ENCODE measurements around the gene CLRN2.

Gene CLRN2

GRCh38 chr4:17554568-17554967 lies 39.6 kb downstream of the CLRN2 start:
- no peak for DNase-seq (ENCODE audit: low read depth)

GRCh38 chr4:17556498-17556897 lies 41.5 kb downstream of the CLRN2 start:
- no peak for DNase-seq (ENCODE audit: low read depth)
- no peak for TF ChIP-seq CTCF (IDR thresholded peaks at IDR 0.05; ENCODE audit: control insufficient read depth, extremely low read depth, insufficient read depth)
- no peak overlapping the region for H3K4me3 ChIP-seq (ENCODE audit: low read depth, low read length)

More at GRCh38 chr4:17554568-17554967, 39.6 kb downstream of the CLRN2 start:
- no peak overlapping the region for H3K4me3 ChIP-seq (ENCODE audit: low read depth, low read length)
- no peak for TF ChIP-seq CTCF (IDR thresholded peaks at IDR 0.05; ENCODE audit: control insufficient read depth, extremely low read depth, insufficient read depth)

DNA sequence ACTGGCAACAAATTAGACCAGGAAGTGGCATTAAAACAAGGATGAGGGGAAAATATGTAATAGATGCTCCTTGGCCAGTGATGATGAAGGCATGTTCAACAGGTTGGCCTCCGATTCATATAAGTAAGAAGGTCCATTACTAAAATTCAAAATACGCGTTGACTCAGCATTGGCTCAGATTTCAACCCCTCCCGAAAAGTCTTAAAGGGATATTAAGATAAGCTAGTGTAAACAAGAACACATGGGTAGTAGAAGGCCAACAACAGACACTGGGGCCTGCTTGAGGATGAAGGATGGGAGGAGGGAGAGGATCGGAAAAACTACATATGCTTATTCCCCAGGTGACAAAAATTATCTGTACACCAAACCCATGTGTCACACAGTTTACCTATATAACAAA lies 42.9 kb downstream of the CLRN2 start:
- no peak for TF ChIP-seq CTCF (IDR thresholded peaks at IDR 0.05; ENCODE audit: control insufficient read depth, extremely low read depth, insufficient read depth)
- DNase-seq (ENCODE audit: low read depth), result no peak
- no peak overlapping the region for H3K4me3 ChIP-seq (ENCODE audit: low read depth, low read length)

DNA sequence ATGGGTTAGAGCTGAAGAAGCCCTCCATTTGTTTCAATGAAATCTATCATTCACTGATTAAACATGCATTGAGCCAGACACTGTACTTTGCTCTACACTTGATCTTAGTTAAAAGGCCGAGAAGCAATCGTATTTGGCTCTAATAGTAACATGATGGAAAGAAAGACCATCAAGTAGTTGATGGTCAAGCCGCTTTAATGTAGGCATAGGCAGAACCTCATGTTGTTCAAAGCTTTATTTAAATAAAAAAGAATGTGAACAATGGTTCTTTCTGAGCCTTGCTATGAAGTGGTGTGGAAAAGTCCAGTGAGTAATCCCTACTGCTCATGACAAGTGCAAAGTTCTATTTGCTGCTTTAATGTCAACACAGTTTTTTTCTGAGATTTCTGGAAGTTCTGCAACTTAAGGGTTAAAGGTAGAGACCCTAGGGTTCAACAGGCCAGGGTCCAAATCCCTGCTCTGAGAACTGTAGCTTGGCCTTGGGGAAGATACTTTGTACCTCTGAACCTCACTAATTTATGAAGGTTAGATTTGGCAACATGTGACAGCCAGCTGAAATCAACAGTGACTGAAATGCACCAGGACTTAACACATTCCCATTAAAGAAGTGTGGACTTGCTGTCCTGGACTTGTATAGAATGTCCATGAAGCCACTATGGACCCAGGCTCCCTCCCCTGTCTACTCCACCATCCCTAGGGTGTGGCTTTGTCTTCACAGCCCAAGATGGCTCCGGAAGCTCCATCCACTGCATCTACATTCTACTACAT lies 44.2 kb downstream of the CLRN2 start:
- no peak overlapping the region for H3K4me3 ChIP-seq (ENCODE audit: low read depth, low read length)
- TF ChIP-seq CTCF (IDR thresholded peaks at IDR 0.05; ENCODE audit: control insufficient read depth, extremely low read depth, insufficient read depth), result no peak
- DNase-seq (ENCODE audit: low read depth), result no peak

DNA sequence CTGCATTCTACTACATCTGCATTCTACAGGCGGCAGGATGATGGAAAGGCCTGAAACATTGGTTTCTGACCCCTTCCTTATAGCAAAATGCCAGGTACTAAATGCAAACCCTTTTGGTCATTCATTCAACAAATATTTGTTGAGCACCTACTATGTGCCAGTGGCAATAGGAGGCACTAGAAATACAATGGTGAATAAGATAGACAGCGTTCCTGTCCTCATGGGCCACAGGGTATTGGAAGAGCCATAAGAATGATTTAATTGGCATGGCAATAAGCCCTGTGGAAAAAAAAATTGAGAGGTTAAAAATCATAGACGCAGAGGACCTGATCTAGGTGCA lies 44.7 kb downstream of the CLRN2 start:
- no peak overlapping the region for H3K4me3 ChIP-seq (ENCODE audit: low read depth, low read length)
- TF ChIP-seq CTCF (IDR thresholded peaks at IDR 0.05; ENCODE audit: control insufficient read depth, extremely low read depth, insufficient read depth), result no peak
- no peak for DNase-seq (ENCODE audit: low read depth)

DNA sequence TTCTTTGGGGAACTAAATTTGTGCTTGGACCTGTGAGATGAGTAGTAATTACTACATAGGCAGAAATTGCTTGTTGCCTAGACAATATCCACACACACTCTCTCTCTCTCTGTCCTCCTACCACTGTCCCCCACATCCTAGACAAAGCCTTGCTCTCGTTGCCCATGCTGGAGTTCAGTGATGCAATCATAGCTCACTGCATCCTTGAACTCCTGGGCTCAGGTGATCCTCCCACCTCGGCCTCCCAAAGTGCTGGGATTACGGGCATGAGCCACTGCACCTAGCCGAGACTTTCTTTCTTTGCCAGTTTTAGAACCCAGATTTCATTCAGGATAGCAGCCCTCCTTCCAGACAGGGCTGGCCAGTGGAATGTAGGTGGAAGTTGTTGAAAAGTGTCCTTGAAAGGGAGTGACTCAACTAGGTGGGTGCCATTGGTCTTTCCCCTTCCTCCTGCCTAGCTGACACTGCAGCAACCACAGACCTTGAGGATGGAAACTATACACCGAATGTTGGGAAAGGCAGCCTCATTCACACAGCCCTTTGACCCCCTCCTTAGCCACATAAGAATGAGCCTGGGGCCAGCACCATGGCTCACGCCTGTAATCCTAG lies 45.2 kb downstream of the CLRN2 start:
- no peak for DNase-seq (ENCODE audit: low read depth)
- no peak overlapping the region for H3K4me3 ChIP-seq (ENCODE audit: low read depth, low read length)
- no peak for TF ChIP-seq CTCF (IDR thresholded peaks at IDR 0.05; ENCODE audit: control insufficient read depth, extremely low read depth, insufficient read depth)

Data from LNCaP clone FGC (cell line).